Renal cortex interstitium (tissue), 11 donors: Measurements from ENCODE around the gene INTS4. TPM values are rescaled to one million over a fixed set of nuclear protein-coding genes. Genes with fewer than 3 reads are reported as not detected.
A peak's percentile ranks its signal among the peaks of the same experiment; 100 is the strongest.
"Not testable (repeated sequence)": the region's sequence is repeated elsewhere in the genome, so short reads cannot be mapped to it uniquely, and the experiment has no call there.

Source experiments
- DNase-seq, 11 donors: peaks; one replicate each; pipeline ENCODE4 v3.0.0-alpha.2; 2013; ENCODE audit warnings: low read depth in 9 of 11, low spot score in 4 of 11; ENCODE audit errors: extremely low read depth in 1 of 11
- polyA plus RNA-seq, 3 donors: library from polyadenylated mRNA; unstranded; fragments of 120-200 nt; gene quantifications; one replicate each; pipeline ENCODE4 v1.2.1, GENCODE V29; 2013; ENCODE audit not compliant: insufficient read length in 3 of 3

Gene INTS4
- polyA plus RNA-seq, 3 donors, result 38.6 to 52.7 (median 43.0) TPM

DNA sequence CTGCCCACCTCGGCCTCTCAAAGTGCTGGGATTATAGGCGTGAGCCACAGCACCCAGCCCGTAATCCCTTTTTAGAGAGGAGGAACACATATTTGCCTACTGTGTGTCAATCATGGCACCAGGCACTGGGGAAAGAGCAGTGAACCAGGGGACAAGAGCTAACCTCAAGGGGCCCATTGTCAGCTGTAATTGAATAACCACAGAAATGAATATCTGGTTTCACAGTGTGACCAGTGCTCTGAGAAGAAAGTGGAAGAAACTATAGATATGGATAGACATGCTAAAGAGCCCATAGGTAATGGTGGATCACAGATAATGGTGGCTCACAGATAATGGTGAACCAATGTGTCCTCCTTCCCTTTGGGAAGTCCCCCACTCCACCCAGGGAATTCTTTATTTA lies 37.2 kb upstream of the INTS4 start:
- DNase-seq, result no peak

GRCh38 chr11:78030429-78031325 lies 36.2 kb upstream of the INTS4 start:
- peak in 10 of 11 donors; percentile 60 to 84 (median 78) for DNase-seq

DNA sequence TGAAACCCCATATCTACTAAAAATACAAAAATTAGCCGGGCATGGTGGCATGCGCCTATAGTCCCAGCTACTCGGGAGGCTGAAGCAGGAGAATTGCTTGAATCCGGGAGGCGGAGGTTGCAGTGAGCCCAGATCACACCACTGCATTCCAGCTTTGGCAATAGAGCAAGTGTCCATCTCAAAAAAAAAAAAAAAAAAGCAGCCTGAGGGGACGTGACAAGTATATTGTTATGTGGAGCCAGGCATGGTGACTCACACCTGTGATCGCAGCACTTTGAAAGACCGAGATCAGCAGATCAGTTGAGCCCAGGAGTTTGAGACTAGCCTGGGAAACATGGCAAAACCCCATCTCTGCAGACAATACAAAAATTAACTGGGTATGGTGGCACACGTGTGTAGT lies 34.0 kb upstream of the INTS4 start:
- DNase-seq, result not testable (repeated sequence)

DNA sequence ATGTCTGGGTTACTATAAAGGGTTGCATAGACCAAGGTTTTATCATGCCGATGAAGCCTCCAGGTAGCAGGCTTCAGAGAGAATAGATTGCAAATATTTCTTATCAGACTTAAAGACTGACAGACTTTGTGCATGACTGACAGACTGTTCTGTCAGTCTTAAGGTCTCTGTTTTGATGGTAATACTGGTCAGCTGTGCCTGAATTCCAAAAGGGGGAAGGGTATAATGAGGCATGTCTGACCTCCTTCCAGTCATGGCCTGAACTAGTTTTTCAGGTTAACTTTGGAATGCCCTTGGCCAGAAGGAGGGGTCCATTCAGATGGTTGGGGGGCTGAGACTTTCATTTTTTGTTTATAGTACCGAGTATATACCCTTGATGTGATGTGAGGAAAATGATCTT lies 33.3 kb upstream of the INTS4 start:
- DNase-seq, result no peak

DNA sequence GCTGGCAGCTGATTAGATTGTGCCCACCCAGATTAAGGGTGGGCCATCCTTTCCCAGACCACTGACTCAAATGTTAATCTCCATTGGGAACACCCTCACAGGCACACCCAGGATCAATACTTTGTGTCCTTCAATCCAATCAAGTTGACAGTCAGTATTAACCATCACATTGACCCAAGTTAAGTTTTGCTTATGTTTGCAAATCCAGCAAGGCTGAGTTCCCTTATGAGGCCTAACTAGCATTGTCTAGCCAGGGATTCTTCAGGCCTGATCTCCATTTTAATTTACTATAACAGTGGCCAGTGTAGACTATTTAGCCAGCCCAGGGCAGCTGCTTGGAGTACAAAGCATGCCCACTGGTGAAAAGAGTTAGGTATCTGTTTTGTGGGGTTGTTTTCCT lies 30.9 kb upstream of the INTS4 start:
- no peak for DNase-seq

- DNase-seq, result no peak
Observed at GRCh38 chr11:78023426-78023825, 29.0 kb upstream of the INTS4 start.

GRCh38 chr11:78022397-78023396 lies 28.2 kb upstream of the INTS4 start, which contains the start of gene KCTD14:
Gene KCTD14 (minus strand): TSS chr11:78023276. CDS start chr11:78023249, 27 bp downstream.
- DNase-seq, result peak in 4 of 11 donors; percentile 45 to 58 (median 49)

- peak in 1 of 11 donors; percentile 18 for DNase-seq
Observed at GRCh38 chr11:78021611-78022010, 27.1 kb upstream of the INTS4 start.

DNA sequence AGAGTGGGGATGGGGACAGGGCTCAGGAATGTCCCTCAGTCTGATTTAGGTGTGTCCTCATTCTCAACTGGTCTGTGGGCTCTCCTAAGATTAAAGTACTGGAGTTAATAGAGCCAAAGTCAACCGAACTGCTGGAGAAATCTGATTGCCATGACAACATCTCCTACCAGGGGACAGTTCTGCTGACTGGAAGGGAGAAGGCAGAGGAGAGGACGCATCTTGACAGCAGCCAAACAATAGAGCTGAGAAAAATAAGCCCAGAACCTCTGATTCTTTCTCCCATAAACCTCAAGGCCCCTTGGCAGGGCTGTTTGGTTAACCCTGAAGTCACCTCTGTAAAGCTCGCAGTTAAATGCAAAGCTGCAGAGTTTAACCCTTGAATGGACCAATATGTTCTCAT lies 25.8 kb upstream of the INTS4 start:
- DNase-seq, result peak in 2 of 11 donors; percentile 22 to 25

- no peak for DNase-seq
Observed at GRCh38 chr11:78019808-78020207, 25.3 kb upstream of the INTS4 start.

GRCh38 chr11:78015878-78016277 lies 21.4 kb upstream of the INTS4 start:
- no peak for DNase-seq

DNA sequence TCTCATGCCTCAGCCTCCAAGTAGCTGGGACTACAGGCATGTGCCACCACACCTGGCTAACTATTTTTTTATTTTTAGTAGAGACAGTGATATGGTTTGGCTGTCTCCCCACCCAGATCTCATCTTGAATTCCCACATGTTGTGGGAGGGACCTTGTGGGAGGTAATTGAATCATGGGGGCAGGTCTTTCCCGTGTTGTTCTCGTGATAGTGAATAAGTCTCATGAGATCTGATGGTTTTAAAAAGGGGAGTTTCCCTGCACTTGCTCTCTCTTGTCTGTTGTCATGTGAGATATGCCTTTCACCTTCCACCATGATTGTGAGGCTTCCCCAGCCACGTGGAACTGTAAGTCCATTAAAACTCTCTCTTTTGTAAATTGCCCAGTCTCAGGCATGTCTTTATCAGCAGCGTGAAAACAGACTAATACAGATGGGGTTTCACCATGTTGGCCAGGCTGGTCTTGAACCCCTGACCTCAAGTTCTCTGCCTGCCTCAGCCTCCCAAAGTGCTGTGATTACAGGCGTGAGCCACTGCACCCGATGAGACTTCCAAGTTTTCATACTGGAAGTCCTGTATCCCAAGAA lies 20.6 kb upstream of the INTS4 start:
- not testable (repeated sequence) for DNase-seq

GRCh38 chr11:78011301-78011700 lies 16.8 kb upstream of the INTS4 start:
- no peak for DNase-seq

GRCh38 chr11:78010755-78011154 lies 16.3 kb upstream of the INTS4 start:
- no peak for DNase-seq

DNA sequence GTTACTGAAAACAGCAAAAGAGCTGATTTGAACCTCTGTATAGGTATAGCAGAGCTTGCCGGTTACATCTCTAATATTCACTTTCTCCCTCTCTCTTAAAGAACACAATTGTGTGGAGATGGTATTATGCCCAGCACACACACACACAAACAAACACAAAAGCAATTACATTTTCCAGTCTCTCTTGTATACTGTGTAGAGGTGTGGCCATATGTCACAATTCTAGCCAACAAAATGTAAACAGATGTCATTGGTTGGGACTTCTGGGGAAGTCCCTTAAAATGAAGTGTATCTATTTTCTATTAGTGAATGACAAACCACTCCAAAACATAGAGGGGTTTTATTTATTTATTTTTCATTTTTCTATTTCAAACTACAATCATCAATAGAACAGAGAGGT lies 15.8 kb upstream of the INTS4 start:
- no peak for DNase-seq

GRCh38 chr11:78009062-78009461 lies 14.6 kb upstream of the INTS4 start:
- no peak for DNase-seq

DNA sequence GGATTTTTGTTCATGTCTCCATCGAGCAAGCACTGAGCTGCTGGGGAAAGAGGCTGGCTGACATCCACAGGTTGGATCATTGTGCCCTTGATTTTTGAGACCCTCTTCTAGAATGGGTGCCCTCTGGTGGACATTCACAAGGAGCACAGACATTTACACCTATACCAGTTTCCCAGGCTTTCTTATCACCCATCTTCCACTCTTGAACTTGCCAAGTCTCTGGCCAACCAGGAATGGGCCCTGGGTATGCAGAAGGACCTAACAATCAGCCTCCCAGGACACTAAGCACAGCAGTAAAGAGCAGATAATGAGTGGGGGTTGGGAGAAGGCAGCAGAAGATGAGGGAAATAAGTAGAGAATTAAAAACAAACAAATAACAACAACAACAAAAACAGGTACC lies 5.7 kb upstream of the INTS4 start:
- DNase-seq, result peak in 2 of 11 donors; percentile 36 to 58

DNA sequence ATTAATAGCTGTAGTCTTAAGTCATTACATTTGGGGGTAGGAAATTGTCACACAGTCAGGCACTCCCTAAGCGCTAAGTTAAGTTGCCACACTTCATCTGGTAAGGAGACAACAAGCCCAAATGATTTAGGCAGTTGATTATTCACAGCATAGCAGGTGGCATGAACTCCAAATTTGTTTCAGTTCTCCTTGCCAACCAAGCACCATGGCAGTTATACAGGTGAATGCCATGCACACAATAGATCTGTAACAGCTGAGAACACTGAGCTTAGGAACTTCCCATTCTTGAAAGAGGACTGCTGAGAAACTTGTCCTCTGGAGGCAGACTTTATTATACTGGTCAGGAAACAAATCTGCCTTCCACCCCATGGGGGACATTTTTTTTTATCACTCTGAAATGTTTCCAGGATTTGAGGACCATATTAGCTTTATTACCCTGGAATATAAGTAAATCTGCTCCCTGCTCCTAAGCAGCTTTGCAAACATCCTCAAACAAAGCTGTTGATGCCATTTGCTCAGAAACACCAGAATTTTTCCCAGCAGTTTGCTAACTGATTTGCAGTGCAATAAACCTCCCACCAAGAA lies 5.1 kb upstream of the INTS4 start:
- DNase-seq, result no peak

DNA sequence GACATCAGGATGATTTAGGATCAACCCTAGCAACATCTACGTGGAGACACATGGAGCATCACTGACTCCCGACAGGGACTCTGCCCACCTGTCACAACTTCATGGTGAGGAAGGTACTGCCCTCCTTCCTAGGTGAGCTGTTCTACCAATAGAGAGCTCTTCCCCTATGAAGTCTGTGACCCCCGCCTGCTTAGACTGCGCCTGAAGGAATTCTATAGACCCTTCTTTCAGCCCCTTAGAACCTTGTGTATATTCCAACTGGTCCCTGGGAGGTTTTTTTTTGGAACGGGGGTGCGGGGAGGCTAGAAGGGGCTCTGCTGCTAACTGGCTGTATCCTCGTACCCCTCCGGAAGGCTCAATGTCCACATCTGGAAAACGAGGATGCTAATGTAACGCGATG lies 566 bp downstream of the INTS4 start:
- DNase-seq, result no peak
